HepG2 (cell line): Measurements from ENCODE around the gene SPRED2. TPM values are rescaled to one million over a fixed set of nuclear protein-coding genes. Genes with fewer than 3 reads are reported as not detected.

Experiments used
- HNRNPL ChIP-seq: fragments of 200-400 bp; formaldehyde crosslinking; IDR thresholded peaks from 2 replicates; pipeline ENCODE4 v1.6.1; 2017; ENCODE audit warnings: mild to moderate bottlenecking, low read depth, low read length
- HOXA7 ChIP-seq: sonication (generic); formaldehyde crosslinking; IDR thresholded peaks from 2 replicates; pipeline ENCODE4 v1.8.1; 2022; ENCODE audit warnings: mild to moderate bottlenecking, missing genetic modification reagents, moderate library complexity
- IKZF1 ChIP-seq: fragments of 450-650 bp; IDR thresholded peaks from 2 replicates; pipeline ENCODE4 v1.7.1; 2016
- NCOA5 ChIP-seq: sonication (generic); formaldehyde crosslinking; IDR thresholded peaks from 2 replicates; pipeline ENCODE4 v1.4.0; 2020; ENCODE audit warnings: missing genetic modification reagents
- PLRG1 ChIP-seq: fragments of 450-650 bp; conservative IDR thresholded peaks from 2 replicates; pipeline ENCODE4 v1.6.1; 2016
- POLR2AphosphoS5 ChIP-seq: IDR thresholded peaks from 2 replicates; pipeline ENCODE4 v1.6.1; 2012; ENCODE audit warnings: low read depth, low read length
- SOX13 ChIP-seq, 3 experiments: fragments of 450-650 bp in 1 of 3; sonication (generic) in 1 of 3; formaldehyde crosslinking in 1 of 3; IDR thresholded peaks in 2 of 3; conservative IDR thresholded peaks in 1 of 3; 2 replicates each; pipeline versions ENCODE4 v1.5.0 to v1.6.1; 2016 to 2020; ENCODE audit warnings: antibody characterized with exemption in 1 of 3, mild to moderate bottlenecking in 1 of 3, missing compliant biosample characterization in 1 of 3, missing genetic modification reagents in 1 of 3, moderate library complexity in 1 of 3
- TRIM24 ChIP-seq: sonication (generic); formaldehyde crosslinking; IDR thresholded peaks from 2 replicates; pipeline ENCODE4 v1.8.0; 2022; ENCODE audit warnings: mild to moderate bottlenecking, missing genetic modification reagents
- ZFP90 ChIP-seq: sonication (generic); formaldehyde crosslinking; IDR thresholded peaks from 2 replicates; pipeline ENCODE4 v1.8.0; 2022; ENCODE audit warnings: missing genetic modification reagents, mild to moderate bottlenecking, inconsistent platforms, borderline replicate concordance
- ZNF10 ChIP-seq: sonication (generic); formaldehyde crosslinking; IDR thresholded peaks from 2 replicates; pipeline ENCODE4 v1.4.0; 2020; ENCODE audit warnings: mild to moderate bottlenecking, low read depth, missing genetic modification reagents, borderline replicate concordance
- ZNF432 ChIP-seq: sonication (generic); formaldehyde crosslinking; IDR thresholded peaks from 2 replicates; pipeline ENCODE4 v1.5.0; 2020; ENCODE audit warnings: missing genetic modification reagents, mild to moderate bottlenecking, borderline replicate concordance
- ZNF510 ChIP-seq: sonication (generic); formaldehyde crosslinking; IDR thresholded peaks from 2 replicates; pipeline ENCODE4 v1.4.0; 2020; ENCODE audit warnings: low read depth, mild to moderate bottlenecking, missing genetic modification reagents
- polyA plus RNA-seq, 8 experiments: library from polyadenylated mRNA; depleted of rRNA in 3 of 8; stranded (reverse) in 7 of 8; unstranded in 1 of 8; fragments of >200 nt; fragmentation: Illumina TruSeq in 4 of 8; extraction: Trizol in 4 of 8; gene quantifications; 2 replicates each; pipeline versions ENCODE4 v1.2.1 to v1.2.3, GENCODE V29; 2011 to 2016; ENCODE audit warnings: low read depth in 4 of 8, missing spikeins in 1 of 8, mixed read lengths in 1 of 8; ENCODE audit not compliant: insufficient read depth in 1 of 8
- total RNA-seq, 5 experiments: library from RNA; depleted of rRNA; stranded (reverse); fragments of >200 nt; fragmentation: Illumina TruSeq; extraction: Trizol; gene quantifications; 2 replicates each; pipeline ENCODE4 v1.2.3, GENCODE V29; 2016; ENCODE audit warnings: low read depth in 1 of 5
- TF ChIP-seq, protein P1 (sequence below): sonication (generic); formaldehyde crosslinking; IDR thresholded peaks from 2 replicates; pipeline ENCODE4 v1.4.0; 2020; ENCODE audit warnings: missing genetic modification reagents, borderline replicate concordance
- TF ChIP-seq, protein P2 (sequence below): sonication (generic); formaldehyde crosslinking; IDR thresholded peaks from 2 replicates; pipeline ENCODE4 v1.4.0; 2020; ENCODE audit warnings: missing genetic modification reagents
- TF ChIP-seq, protein P3 (sequence below): sonication (generic); formaldehyde crosslinking; IDR thresholded peaks from 2 replicates; pipeline ENCODE4 v1.5.0; 2020; ENCODE audit warnings: missing genetic modification reagents
- TF ChIP-seq, protein P4 (sequence below): IDR thresholded peaks from 2 replicates; pipeline ENCODE4 v1.6.1; 2016; ENCODE audit warnings: low read depth, missing genetic modification reagents, missing compliant biosample characterization
- TF ChIP-seq, protein P5 (sequence below): sonication (generic); formaldehyde crosslinking; IDR thresholded peaks from 2 replicates; pipeline ENCODE4 v1.4.0; 2020; ENCODE audit warnings: missing genetic modification reagents; ENCODE audit errors: not compliant biosample characterization

Gene SPRED2
- total and polyA plus RNA-seq, 2 of the 13 experiments (the other 11 are each of a cell fraction or from before 2014, with no cell fraction given): 13.0 to 37.0 TPM

DNA sequence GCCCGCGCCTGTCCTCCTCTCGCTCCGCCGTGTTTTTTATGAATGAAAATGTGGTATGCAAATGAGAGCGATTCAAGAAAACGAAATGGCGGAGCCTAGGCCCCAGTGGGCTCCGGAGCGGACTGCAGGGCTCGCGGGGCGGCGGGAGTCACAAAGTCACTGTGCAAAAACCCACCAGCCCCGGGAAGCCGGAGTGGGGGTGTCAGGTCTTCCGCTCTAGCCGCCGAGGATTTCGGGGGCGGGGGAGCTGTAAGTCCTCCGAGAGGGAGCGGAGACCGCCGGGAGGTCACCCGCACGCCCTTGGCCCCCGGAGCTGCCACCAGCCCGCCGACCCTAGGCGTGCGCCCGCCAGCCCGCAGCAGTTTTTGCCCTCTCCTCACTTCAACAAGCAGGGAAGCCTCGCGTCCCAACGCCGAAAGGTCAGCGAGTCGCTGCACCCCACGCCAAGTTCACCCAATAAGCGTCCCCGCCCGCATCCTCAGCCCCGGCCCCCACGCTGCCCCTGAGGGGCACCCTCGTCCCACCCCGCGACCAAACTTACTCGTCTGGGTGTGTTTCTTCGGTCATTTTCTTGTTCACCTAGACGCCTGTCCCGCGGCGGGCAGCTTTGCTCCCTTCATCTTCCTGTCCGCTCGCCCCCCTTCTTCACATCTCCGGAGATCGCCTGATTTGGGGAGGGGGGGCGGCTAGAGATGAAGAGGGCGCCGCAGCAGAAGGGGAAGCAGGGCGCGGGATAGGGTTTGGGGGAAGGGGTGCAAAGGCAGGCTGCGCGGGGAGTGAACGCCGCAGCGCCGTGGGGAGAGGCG, 775 bp downstream of the SPRED2 start (continued):
- TF ChIP-seq, protein P1, sequence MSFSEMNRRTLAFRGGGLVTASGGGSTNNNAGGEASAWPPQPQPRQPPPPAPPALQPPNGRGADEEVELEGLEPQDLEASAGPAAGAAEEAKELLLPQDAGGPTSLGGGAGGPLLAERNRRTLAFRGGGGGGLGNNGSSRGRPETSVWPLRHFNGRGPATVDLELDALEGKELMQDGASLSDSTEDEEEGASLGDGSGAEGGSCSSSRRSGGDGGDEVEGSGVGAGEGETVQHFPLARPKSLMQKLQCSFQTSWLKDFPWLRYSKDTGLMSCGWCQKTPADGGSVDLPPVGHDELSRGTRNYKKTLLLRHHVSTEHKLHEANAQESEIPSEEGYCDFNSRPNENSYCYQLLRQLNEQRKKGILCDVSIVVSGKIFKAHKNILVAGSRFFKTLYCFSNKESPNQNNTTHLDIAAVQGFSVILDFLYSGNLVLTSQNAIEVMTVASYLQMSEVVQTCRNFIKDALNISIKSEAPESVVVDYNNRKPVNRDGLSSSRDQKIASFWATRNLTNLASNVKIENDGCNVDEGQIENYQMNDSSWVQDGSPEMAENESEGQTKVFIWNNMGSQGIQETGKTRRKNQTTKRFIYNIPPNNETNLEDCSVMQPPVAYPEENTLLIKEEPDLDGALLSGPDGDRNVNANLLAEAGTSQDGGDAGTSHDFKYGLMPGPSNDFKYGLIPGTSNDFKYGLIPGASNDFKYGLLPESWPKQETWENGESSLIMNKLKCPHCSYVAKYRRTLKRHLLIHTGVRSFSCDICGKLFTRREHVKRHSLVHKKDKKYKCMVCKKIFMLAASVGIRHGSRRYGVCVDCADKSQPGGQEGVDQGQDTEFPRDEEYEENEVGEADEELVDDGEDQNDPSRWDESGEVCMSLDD: 0 out of 2 replicates have a peak, but pooled peaks have one; percentile 23
- TF ChIP-seq ZNF432 (CRISPR knock-in tag) (0 out of 2 replicates have a peak, but pooled peaks have one; percentile 39), NCOA5 (CRISPR knock-in tag) (no peak), PLRG1 (no peak), ZFP90 (peak; percentile 56), HNRNPL (no peak), SOX13 (IDR thresholded peaks at IDR 0.05) (no peak), SOX13 (CRISPR knock-in tag; conservative IDR thresholded peaks at IDR 0.05 in 1 of 2, IDR thresholded peaks at IDR 0.05 in 1 of 2) (no peak), HOXA7 (CRISPR knock-in tag) (no peak), TRIM24 (CRISPR knock-in tag) (no peak), POLR2AphosphoS5 (no peak; the same call in none of the 2 replicates), ZNF10 (no peak), ZNF510 (CRISPR knock-in tag) (no peak), IKZF1 (no peak)
- TF ChIP-seq, protein P2, sequence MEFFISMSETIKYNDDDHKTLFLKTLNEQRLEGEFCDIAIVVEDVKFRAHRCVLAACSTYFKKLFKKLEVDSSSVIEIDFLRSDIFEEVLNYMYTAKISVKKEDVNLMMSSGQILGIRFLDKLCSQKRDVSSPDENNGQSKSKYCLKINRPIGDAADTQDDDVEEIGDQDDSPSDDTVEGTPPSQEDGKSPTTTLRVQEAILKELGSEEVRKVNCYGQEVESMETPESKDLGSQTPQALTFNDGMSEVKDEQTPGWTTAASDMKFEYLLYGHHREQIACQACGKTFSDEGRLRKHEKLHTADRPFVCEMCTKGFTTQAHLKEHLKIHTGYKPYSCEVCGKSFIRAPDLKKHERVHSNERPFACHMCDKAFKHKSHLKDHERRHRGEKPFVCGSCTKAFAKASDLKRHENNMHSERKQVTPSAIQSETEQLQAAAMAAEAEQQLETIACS (CRISPR knock-in tag): no peak
- TF ChIP-seq, protein P3, sequence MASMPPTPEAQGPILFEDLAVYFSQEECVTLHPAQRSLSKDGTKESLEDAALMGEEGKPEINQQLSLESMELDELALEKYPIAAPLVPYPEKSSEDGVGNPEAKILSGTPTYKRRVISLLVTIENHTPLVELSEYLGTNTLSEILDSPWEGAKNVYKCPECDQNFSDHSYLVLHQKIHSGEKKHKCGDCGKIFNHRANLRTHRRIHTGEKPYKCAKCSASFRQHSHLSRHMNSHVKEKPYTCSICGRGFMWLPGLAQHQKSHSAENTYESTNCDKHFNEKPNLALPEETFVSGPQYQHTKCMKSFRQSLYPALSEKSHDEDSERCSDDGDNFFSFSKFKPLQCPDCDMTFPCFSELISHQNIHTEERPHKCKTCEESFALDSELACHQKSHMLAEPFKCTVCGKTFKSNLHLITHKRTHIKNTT: no peak
- TF ChIP-seq, protein P4, sequence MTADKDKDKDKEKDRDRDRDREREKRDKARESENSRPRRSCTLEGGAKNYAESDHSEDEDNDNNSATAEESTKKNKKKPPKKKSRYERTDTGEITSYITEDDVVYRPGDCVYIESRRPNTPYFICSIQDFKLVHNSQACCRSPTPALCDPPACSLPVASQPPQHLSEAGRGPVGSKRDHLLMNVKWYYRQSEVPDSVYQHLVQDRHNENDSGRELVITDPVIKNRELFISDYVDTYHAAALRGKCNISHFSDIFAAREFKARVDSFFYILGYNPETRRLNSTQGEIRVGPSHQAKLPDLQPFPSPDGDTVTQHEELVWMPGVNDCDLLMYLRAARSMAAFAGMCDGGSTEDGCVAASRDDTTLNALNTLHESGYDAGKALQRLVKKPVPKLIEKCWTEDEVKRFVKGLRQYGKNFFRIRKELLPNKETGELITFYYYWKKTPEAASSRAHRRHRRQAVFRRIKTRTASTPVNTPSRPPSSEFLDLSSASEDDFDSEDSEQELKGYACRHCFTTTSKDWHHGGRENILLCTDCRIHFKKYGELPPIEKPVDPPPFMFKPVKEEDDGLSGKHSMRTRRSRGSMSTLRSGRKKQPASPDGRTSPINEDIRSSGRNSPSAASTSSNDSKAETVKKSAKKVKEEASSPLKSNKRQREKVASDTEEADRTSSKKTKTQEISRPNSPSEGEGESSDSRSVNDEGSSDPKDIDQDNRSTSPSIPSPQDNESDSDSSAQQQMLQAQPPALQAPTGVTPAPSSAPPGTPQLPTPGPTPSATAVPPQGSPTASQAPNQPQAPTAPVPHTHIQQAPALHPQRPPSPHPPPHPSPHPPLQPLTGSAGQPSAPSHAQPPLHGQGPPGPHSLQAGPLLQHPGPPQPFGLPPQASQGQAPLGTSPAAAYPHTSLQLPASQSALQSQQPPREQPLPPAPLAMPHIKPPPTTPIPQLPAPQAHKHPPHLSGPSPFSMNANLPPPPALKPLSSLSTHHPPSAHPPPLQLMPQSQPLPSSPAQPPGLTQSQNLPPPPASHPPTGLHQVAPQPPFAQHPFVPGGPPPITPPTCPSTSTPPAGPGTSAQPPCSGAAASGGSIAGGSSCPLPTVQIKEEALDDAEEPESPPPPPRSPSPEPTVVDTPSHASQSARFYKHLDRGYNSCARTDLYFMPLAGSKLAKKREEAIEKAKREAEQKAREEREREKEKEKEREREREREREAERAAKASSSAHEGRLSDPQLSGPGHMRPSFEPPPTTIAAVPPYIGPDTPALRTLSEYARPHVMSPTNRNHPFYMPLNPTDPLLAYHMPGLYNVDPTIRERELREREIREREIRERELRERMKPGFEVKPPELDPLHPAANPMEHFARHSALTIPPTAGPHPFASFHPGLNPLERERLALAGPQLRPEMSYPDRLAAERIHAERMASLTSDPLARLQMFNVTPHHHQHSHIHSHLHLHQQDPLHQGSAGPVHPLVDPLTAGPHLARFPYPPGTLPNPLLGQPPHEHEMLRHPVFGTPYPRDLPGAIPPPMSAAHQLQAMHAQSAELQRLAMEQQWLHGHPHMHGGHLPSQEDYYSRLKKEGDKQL (CRISPR knock-in tag): no peak
- TF ChIP-seq, protein P5, sequence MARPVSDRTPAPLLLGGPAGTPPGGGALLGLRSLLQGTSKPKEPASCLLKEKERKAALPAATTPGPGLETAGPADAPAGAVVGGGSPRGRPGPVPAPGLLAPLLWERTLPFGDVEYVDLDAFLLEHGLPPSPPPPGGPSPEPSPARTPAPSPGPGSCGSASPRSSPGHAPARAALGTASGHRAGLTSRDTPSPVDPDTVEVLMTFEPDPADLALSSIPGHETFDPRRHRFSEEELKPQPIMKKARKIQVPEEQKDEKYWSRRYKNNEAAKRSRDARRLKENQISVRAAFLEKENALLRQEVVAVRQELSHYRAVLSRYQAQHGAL: no peak
